Erythroblast (primary cell): ENCODE data around the gene RNF224.

ENCODE experiments used
- DNase-seq, 2 experiments: peaks; one replicate each; lab custom pipeline; 2025; lab: John Stamatoyannopoulos, UW
- GATA1 ChIP-seq: IDR thresholded peaks from 2 replicates; pipeline ENCODE4 v1.6.1; 2011; ENCODE audit warnings: low read depth, mild to moderate bottlenecking, control low read depth, low read length, moderate library complexity
- POLR2A ChIP-seq: IDR thresholded peaks from 2 replicates; pipeline ENCODE4 v1.6.1; 2011; ENCODE audit warnings: mild to moderate bottlenecking, low read length

Gene RNF224

GRCh38 chr9:137273611-137274320 is 46.5 kb downstream of the RNF224 start:
- DNase-seq: peak in 1 of 2 experiments; percentile 39
- TF ChIP-seq POLR2A: no peak
- TF ChIP-seq GATA1: no peak

GRCh38 chr9:137275203-137275587 is 47.9 kb downstream of the RNF224 start:
- TF ChIP-seq POLR2A (no peak), GATA1 (no peak)
- DNase-seq: no peak

- DNase-seq: no peak
- TF ChIP-seq POLR2A (no peak), GATA1 (no peak)
These were observed 48.5 kb downstream of the RNF224 start for GRCh38 chr9:137275588-137276472.

DNA sequence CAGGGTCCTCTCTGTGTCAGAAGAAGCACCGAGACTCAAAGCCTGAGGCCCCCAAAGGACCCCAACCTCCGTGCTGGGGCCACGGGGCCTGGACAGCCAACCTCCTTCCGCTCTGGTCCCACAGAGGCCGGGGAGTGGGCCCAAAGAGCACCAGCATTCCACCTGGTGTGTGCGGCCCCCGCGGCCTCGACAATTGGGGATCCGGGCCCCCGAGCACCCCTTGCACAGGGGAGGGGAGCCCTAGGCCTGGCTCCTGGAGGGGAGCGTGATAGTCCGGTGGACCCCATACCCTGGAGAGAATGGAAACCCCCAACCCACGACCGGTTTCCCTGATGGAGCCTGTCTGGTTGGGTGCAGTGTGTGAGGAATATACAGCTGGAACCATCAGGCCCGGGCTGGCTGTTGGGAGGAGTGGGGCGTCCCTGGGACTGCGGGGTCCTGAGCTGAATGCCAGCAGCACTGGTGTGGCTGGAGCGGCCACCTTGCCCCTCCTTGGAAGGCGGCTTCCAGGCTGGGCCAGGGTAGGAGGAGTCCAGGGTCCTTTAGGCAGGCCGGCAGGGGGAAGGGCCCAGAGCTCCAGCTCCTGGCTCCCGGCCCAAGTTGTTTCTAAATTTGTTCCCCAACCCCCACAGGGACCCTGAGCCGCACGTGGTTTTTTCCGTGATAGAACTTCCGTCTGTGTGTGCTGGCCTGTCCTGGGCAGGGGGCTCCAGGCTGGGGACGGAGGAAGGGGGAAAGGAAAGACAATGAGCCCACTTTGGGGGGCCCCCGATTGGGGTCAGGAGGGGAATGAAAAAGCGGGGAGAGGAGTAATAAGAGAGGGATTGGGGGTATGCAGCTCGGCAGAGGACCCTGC is 49.4 kb downstream of the RNF224 start:
- DNase-seq: peak; percentile 50 to 66
- TF ChIP-seq GATA1 (no peak), POLR2A (no peak)

GRCh38 chr9:137277329-137278041 is 50.2 kb downstream of the RNF224 start, which contains the start of gene TOR4A:
Gene TOR4A, plus strand, starts transcription at chr9:137277726. Its CDS starts 964 bp downstream, at chr9:137278690.
- DNase-seq: peak; percentile 73
- TF ChIP-seq GATA1 (no peak), POLR2A (peak; percentile 30)

GRCh38 chr9:137278061-137278701 is 50.9 kb downstream of the RNF224 start:
- peak; percentile 52 to 55 for DNase-seq
- no peak for TF ChIP-seq GATA1
- TF ChIP-seq POLR2A: no peak
